HG03342 (cell line): Measurements from ENCODE around the gene ZC3H4.
"Not testable (repeated sequence)": the region's sequence is repeated elsewhere in the genome, so short reads cannot be mapped to it uniquely, and the experiment has no call there.

Experiments used
- ATAC-seq: cut with Tn5 transposase; IDR thresholded peaks from one replicate; pipeline ENCODE4 v1.9.1; 2021; ENCODE audit warnings: mild to moderate bottlenecking, moderate library complexity; ENCODE audit not compliant: unreplicated experiment

Gene ZC3H4

DNA sequence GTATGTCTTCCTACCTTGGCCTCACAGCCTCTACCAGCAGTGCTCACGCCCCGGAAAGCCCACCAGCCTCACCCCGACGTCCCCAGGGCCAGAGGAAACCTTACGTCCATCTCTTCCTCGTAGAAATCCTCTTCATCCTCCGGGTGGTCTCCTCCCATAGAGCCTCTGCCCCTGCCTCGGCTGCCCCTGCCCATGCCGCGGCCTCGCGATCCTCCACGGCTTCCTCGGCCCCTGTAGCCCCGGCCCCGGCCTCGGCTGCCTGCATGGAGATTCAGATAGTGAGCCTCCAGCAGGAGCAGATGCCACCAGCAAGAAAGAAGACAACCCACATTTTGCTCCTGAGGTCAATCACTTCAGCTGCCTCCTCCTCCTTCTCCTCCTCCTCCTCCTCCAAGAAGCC, 27.3 kb downstream of the ZC3H4 start:
- no peak for ATAC-seq

DNA sequence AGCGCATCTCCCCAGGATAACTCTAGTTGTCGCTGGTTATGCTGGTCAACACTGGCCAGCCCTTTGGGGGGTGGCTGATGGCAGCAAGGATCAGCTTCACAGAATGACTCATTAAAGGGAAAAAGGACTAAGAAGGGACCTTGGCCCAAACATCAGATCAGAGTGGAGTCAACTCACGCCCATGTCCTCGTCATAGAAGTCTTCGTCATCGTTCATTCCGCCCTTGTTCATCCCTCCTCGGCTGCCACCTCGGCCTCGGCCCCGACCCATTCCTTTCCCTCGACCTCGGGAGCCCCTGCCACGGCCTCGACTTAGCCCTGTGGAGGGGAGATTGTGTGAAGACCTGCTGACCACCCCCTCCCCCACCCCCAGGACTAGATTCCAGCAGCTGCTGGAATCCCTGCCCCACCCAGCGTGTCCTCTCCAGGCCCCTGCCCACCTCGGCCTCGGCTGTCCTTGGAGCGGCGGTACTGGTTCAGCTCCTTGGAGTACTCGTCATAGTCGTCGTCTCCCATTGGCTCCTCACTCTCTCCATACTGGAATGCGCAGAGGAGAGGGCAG, 28.6 kb downstream of the ZC3H4 start:
- no peak for ATAC-seq

DNA sequence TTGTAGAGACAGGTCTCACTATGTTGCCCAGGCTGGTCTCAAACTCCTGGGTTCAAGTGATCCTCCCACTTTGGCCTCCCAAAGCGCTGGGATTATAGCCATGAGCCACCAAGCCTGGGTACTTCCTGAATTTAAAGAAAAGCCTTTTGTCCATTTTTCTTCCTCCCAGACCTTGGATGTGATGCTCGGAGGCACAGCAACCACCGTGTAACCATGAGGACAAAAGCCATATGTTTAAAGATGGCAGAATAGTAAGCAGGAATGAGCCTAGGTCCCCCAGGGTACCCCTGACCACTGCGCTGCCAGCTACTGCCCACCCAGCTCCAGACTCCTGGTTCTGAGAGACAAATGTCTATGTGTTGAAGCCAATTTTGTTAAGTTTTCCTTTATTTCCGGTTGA, 31.1 kb downstream of the ZC3H4 start:
- no peak for ATAC-seq

DNA sequence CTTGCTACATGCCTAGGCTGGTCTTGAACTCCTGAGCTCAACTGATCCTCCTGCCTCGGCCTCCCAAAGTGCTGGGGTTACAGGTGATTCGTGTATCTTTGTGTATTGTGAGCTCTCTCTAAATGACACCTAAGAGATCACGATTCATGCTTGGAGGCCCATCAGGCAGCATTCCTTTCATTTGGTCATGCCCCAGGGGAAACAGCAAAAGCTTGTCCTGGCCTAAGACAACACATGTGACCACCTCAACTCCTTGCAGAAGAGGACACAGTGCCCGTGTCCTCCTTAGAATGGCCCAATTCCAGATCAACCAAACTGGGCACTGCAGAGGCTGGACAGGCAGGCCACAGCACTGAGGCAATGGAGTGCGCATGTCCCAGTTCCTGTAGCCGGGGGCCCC, 32.5 kb downstream of the ZC3H4 start:
- no peak for ATAC-seq

DNA sequence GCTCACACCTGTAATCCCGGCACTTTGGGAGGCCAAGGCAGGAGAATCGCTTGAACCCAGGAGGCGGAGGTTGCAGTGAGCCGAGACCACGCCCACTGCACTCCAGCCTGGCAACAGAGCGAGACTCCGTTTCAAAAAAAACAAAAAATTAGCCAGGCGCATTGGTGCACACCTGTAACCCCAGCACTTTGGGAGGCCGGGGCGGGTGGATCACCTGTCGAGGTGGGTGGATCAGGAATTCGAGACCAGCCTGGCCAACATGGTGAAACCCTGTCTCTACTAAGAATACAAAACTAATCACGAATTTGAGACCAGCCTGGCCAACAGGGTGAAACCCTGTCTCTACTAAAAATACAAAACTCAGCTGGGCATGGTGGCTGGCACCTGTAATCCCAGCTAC, 35.2 kb downstream of the ZC3H4 start:
- not testable (repeated sequence) for ATAC-seq

DNA sequence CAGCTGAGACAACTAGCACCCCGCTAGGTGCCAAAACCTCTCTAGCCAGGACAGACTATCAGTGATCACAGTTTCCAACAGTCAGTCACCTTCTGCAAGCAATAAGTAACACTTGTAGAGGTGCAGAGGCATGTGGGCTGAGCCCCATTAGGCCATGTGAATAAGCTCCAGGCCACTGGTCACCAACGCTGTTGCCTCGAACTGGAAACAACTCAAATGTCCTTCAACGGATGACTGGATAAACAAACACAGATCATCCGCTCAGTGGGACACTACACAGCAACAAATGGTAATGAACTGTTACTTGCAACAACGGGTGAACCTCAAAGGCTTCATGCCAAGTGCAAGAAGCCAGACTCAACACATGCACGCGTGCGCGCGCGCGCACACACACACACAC, 37.6 kb downstream of the ZC3H4 start:
- ATAC-seq = no peak

DNA sequence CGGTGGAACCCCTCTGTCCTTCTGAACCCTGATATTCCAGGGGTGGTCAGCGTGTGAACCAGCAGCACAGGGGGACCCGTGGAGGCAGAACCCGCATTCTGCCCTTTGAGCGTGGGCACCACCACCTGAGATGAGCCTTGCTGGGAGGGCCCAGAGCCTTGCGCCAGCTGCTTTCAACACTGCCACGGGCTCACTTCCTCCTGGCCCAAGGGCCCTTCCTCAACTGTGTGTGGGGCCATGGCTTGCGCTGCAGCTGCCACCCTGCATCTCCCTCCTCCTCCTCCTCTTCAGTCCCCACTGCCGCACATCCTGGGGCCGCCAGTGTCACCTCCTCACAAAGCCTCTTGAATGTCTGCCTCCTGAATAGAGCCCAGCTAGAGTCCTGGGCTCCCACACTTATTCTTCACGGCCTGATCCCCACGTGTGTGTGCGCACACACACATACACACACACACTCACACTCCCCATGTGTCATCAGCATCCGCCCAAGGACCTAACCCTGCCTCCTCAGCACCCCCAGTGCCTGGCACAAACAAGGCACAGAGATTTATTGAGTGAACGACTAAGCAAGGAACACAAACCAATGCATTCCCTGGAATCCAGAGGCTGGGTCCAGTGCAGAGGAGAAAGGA, 38.3 kb downstream of the ZC3H4 start:
- no peak for ATAC-seq

DNA sequence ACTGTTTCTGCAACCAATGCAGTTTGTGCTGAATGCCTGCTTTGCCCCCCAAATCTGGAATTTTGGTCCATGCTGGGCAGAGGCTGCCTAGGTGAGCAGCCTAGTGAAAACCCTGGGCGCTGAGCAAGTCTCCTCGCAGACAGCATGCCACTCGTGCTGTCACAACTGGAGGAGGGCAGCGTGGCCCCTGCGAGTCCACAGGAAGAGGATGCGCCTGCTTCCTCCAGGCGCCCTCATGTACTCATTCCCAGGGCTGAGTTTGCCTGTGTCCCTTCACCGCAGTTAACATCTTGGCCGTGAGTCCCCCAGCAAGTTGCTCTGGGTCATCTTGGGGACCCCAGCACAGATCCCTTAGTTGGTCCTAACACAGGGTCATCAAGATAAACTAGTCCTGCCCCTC, 39.0 kb downstream of the ZC3H4 start:
- no peak for ATAC-seq

DNA sequence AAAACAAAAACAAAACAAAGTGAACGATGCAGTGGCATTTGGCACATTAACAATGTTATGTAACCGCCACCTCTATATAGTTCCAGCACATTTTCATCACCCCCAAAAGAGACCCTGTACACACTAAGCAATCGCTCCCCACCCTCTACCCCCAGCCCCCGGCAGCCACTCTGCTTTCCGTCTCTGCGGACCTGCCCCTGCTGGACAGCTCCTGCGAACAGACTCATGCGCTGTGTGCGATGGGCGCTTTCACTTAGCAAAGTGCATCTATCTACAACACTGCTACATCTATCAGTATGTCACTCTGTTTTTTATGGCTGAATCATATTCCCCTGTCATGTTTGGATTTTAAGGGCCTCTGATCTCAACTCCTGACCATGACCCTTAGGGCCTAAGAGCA, 40.0 kb downstream of the ZC3H4 start:
- no peak for ATAC-seq

DNA sequence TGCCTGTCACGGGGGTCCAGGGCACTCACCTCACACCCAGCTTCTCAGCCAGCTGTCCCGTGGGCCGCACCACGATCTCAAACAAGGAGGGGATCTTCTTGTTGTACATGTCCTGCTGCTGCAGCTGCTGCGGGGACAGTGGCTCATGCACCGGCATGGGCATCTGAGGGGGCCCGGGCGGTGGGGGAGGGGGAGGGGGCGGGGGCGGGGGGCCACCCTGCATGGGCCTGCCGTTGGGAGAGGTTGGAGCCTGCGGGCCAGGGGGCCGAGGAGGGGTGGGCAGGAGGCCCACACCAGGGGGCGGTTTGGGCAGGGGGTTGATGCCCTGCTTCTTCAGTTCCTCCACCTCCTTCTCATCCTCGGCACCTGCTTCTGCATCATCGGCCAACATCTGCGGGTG, 41.3 kb downstream of the ZC3H4 start:
- ATAC-seq = no peak

DNA sequence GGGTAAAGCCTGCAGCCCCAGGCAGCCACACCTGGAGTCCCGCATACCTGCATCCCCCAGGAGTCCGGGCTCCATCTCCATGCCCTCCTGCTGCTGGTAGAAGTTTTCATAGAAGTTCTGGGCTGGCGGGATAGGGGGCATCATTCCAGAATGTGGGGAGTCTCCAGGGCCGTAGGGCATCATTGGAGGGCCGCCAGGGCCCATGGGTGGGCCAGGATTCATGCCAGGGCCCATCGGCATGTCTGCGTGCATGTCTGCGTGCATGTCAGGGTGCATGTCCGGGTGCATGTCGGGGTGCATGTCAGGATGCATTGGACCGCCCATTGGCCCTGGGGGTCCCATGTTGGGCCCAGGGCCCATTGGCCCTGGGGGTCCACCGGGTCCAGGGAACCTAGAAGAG, 41.8 kb downstream of the ZC3H4 start:
- ATAC-seq = no peak

DNA sequence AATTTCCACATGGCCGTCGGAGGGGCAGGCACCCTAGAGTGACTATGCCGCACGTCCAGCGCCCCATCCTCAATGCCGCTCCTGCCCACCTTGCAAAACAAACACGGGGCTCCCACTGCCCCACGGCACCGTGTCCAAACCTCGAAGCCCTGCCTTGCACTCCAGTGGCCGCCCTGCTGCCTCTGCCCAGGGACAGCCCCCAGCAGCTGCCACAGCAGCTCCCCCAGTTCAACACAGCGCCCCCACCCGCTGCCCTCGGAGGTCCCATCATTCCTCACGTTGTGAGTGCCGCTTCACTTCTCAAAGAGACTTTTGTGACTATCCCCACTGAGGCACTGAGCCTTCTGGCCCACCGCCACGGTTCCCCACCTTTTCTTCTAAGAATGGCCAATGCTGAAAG, 42.8 kb downstream of the ZC3H4 start:
- no peak for ATAC-seq

DNA sequence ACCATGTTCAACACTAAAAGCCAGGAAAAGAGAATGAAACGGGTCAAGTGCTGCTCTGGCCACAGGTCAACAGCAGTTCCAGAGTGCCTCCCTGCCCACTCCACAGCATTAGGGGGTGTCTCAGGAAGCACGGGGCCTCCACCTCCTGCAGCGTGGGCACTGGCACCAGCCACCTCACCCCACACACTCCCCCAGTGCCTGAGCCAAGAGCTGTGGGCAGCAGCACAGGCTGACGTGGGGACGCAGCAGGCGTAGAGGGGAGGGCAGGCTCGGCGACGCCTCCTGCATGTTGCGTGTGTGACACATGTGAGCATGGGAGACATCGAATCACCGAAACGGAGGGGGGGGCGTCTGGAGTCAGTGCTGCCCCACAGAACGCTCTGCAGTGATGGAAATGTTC, 43.8 kb downstream of the ZC3H4 start:
- no peak for ATAC-seq

DNA sequence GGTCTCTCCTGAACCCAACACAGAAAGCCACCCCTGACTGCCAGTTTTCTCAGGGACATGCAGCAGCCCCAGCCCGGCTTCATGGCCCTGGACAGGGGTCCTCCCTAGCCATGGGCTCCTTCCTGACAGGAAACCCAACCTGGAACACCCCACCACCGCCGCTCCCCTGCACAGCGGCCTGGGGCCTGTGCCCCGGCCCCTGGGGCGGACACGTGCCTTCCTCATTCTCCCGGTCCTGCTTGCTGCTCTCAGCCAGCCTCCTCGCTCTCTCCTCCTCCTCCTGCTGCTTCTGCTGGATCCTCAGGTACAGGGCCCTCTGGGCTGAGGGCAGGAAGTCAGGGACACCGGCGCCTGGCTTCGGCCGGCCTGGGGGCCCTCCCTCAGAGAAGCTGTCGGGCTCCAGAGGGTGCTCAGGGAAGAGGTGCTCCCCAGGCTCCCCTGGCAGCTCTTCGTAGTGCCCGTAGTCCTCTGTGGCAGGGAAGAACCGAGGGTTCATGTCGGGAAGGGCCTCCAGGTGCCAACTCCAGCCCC, 44.6 kb downstream of the ZC3H4 start:
- no peak for ATAC-seq

DNA sequence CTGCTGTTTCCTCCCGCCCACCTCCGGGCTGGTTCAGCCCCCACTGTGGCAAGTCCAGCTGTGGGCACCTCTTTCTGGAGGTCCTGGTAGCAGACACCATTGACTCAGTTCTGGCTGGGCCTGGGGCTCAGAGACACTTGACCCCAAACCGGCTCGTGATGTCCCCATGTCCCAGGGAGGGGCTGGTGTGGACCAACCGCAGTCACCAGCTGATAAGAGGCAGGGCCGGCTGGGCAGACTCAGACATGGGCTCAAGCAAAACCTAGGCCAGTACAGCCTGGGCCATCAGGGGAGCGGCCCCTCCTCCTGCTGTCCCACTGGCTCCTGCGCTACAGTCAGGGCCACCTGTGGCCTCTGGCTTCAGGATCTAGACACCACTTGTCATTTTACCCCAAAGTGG, 45.3 kb downstream of the ZC3H4 start:
- ATAC-seq = no peak

DNA sequence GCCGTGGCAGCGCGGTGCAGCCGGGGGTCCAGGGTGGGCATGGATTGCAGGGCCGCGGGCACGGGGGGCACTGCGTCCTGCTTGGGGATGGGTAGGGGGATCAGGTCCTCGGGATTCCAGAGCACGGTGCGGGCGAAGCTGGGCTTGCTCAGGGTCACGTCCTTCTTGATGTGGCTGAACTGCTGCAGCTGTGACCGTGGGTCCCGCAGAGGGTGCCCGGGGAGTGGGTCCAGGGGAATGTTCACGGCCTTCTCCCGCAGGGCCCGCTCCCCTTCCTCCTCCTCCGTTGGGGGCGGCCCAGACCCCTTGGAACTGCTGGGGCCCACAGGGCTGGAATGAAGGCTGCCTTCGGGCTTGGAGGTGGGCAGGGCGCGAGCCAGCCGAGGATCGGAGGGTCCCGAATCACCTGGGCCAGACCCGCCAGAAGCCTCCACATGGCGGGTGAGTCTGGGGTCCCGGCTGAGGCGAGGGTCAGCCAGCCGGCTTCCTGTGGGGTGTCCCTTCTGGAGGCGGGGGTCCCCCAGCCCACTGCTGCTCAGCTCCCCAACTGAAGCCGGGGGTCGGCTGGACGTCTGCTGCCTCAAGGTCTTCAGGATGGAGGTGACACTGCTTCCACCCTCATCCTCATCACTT, 46.2 kb downstream of the ZC3H4 start:
- no peak for ATAC-seq

DNA sequence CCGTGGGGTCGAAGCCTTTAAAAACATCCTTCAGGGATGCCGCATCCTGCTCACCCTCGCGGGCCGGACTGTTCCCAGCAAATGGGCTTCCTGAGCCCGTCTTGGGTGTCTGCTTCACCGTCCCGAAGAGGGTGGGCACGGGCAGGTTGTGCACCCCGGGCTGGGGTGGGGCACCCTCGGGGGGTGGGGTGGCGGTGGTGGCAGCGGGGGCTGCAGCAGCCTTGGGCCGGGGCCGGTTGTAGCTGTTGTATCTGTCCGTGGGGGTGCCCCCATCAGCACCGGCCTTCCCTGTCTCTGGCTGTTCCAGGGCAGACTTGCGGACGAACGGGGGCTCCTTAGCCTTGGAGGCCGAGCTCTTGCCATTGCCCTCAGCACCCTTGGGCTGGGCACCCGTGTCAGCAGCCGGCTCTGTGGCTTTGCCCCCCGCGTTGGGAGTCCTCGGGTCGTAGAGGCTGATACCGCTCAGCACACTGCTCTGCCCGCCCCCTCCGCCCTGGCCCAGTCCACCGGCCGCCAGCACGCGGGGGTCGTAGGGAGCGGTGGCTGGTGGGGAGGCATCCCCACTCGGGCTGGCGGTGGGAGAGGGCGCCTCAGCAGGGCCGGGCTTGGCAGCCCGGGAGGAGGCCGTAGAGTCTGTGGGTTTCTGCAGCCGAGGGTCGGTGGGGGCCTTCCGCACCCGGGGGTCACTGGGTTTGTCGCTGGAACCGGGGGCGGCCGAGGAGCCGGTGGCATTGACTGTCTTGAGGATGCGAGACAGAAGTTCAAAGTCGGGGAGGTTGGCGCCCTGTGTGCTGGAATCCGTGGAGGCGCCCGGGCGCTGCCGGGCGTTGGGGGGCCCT, 47.0 kb downstream of the ZC3H4 start:
- no peak for ATAC-seq

DNA sequence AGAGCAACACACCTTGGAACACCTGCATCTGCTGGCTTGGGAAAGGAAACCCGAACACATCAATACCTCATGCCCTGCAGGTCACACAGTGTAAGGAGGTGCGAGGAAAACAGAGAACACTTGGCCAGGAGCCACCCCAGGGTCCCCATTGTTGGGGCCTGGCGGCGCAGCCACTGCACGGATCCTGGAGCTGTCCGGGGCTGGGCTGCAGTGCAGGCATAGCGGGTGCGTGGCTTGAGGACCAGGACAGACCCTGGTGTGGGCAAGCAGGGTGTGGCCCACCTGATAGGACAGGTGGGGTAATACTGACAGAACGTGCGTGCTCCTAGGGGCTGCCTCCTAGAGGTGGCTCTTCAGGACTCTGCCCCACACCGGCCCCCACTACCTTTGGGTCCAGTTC, 48.3 kb downstream of the ZC3H4 start:
- ATAC-seq = no peak

DNA sequence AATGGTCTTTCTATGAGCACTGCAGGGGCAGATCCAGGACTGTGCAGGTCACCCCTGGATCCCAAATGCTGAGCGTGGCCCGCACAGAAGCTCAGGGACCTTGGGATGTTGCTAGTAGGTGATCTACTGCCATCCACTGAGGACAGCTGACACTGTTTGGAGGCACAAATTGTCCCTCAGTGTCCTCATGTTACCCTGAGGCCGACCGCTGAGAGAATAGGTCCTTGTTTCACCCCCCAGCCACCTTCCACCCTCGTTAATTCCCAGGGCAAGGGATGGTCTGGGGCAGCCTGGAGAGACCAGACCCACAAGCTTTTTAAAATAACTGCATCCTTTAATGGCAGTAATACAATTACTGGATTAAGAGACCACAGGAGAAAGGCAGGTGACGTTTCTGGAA, 49.7 kb downstream of the ZC3H4 start:
- no peak for ATAC-seq

DNA sequence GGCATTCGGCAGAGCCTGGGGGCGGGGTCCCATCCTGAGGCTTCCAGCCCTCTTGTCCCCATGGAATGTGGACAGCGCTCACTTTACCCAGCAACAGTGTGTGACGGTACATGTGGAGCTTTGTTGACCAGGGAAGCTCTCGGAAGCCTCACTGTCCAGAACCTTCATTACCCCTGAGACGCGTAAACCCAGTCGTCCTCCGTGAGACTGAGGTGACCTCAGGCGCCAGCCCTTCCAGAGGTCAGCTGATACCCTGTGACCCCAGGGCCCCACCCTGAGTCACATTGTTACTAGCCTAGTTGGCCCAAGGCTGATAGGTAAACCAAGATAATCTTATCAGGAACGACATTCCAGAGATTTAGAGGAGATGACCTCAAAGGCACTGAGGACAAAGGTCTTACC, 55.0 kb downstream of the ZC3H4 start:
- no peak for ATAC-seq

DNA sequence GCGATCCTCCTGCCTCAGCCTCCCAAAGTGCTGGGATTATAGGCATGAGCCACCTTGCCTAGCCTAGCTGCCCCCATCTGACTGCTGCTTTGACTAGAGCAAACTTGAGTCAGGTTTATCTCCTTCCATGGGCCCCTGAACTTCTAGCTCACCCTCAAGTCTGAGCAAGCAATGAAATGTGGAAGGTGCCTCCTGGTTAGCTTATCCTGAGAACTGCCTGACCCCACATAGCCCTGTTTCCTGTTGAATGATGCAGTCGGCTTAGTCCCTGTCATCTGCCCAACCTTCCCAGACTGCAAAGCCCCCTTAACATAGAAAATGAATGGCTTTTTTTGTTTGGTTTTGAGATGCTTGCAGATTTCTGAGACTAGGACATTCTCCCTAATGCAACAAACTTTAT, 56.2 kb downstream of the ZC3H4 start:
- no peak for ATAC-seq

DNA sequence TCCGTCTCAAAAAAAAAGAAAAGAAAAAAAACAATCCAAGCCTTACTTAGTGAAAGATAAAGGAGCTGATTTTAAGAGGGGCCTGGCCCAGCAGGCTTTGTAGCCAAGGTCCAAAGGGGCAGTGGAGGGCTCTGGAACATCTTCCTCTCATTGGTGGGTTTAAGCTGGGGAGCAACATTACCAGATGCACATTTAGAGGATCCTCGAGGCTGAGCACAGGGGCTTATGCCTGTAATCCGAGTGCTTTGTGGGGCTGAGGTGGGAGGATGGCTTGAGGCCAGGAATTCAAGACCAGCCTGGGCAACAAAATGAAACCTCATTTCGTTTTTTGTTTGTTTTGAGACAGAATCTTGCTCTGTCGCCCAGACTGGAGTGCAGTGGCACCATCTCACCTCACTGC, 57.2 kb downstream of the ZC3H4 start:
- no peak for ATAC-seq
